SHP77 treated with DMSO at 0.1 percent for 48 hours (cell line): ENCODE measurements around the gene NUAK1.
A peak's percentile ranks its signal among the peaks of the same experiment; 100 is the strongest.
"Not testable (repeated sequence)": the region's sequence is repeated elsewhere in the genome, so short reads cannot be mapped to it uniquely, and the experiment has no call there.

Source experiments
- DNase-seq: peaks from one replicate; lab custom pipeline; 2025; lab: John Stamatoyannopoulos, UW

NUAK1 gene

GRCh38 chr12:106146987-106147386 is 8.2 kb upstream of the NUAK1 start:
- DNase-seq, result no peak

GRCh38 chr12:106145539-106146447 is 7.0 kb upstream of the NUAK1 start:
- DNase-seq, result no peak

GRCh38 chr12:106144847-106145246 is 6.1 kb upstream of the NUAK1 start:
- no peak for DNase-seq

GRCh38 chr12:106142591-106143261 is 4.0 kb upstream of the NUAK1 start:
- DNase-seq, result no peak

- DNase-seq, result not testable (repeated sequence)
These were observed 3.2 kb upstream of the NUAK1 start for GRCh38 chr12:106141920-106142319.

GRCh38 chr12:106141452-106141851 is 2.7 kb upstream of the NUAK1 start:
- no peak for DNase-seq

- no peak for DNase-seq
These were observed 2.2 kb upstream of the NUAK1 start for GRCh38 chr12:106141003-106141402.

GRCh38 chr12:106140223-106140986 is 1.7 kb upstream of the NUAK1 start:
- no peak for DNase-seq

GRCh38 chr12:106139422-106140171 is 843 bp upstream of the NUAK1 start:
- DNase-seq, result no peak

GRCh38 chr12:106138357-106138632 is 459 bp downstream of the NUAK1 start:
- DNase-seq, result no peak

GRCh38 chr12:106137530-106138356 is 1.0 kb downstream of the NUAK1 start:
- DNase-seq, result no peak

GRCh38 chr12:106136263-106136662 is 2.5 kb downstream of the NUAK1 start:
- DNase-seq, result peak; percentile 75

- no peak for DNase-seq
These were observed 3.0 kb downstream of the NUAK1 start for GRCh38 chr12:106135781-106136180.

- DNase-seq, result no peak
These were observed 3.7 kb downstream of the NUAK1 start for GRCh38 chr12:106135075-106135474.

- DNase-seq, result no peak
These were observed 4.3 kb downstream of the NUAK1 start for GRCh38 chr12:106134294-106134949.

- no peak for DNase-seq
These were observed 5.3 kb downstream of the NUAK1 start for GRCh38 chr12:106133136-106134087.

GRCh38 chr12:106132175-106133135 is 6.3 kb downstream of the NUAK1 start:
- no peak for DNase-seq

GRCh38 chr12:106131676-106132075 is 7.1 kb downstream of the NUAK1 start:
- no peak for DNase-seq
